Measurements from ENCODE around the gene ZDHHC18.

Gene ZDHHC18

GRCh38 chr1:26827106-26827604 is 667 bp downstream of the ZDHHC18 start:
- TF ChIP-seq, protein P1, sequence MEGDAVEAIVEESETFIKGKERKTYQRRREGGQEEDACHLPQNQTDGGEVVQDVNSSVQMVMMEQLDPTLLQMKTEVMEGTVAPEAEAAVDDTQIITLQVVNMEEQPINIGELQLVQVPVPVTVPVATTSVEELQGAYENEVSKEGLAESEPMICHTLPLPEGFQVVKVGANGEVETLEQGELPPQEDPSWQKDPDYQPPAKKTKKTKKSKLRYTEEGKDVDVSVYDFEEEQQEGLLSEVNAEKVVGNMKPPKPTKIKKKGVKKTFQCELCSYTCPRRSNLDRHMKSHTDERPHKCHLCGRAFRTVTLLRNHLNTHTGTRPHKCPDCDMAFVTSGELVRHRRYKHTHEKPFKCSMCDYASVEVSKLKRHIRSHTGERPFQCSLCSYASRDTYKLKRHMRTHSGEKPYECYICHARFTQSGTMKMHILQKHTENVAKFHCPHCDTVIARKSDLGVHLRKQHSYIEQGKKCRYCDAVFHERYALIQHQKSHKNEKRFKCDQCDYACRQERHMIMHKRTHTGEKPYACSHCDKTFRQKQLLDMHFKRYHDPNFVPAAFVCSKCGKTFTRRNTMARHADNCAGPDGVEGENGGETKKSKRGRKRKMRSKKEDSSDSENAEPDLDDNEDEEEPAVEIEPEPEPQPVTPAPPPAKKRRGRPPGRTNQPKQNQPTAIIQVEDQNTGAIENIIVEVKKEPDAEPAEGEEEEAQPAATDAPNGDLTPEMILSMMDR (IDR thresholded peaks at IDR 0.05; ENCODE audit: poor library complexity, severe bottlenecking) = no peak
- peak overlapping the region; percentile 69 for H3K4me3 ChIP-seq (ENCODE audit: severe bottlenecking)
- DNase-seq (ENCODE audit: low spot score) (no peak), ATAC-seq (ENCODE audit: low read depth) (no peak; the same call in 2 of the 3 replicates)
- H3K9me3 ChIP-seq (ENCODE audit: severe bottlenecking) = no peaks in the 10 kb centered on the region
- no peaks in the 10 kb centered on the region for H3K27me3 ChIP-seq (ENCODE audit: insufficient read depth, poor library complexity, severe bottlenecking)
- peaks cover 15% of the 10 kb centered on the region for H3K36me3 ChIP-seq (ENCODE audit: low read depth)
- peak overlapping the region; percentile 35 for H3K27ac ChIP-seq (ENCODE audit: poor library complexity, severe bottlenecking)
- H3K4me1 ChIP-seq (ENCODE audit: insufficient read depth, poor library complexity, severe bottlenecking) = no peaks in the 10 kb centered on the region

DNA sequence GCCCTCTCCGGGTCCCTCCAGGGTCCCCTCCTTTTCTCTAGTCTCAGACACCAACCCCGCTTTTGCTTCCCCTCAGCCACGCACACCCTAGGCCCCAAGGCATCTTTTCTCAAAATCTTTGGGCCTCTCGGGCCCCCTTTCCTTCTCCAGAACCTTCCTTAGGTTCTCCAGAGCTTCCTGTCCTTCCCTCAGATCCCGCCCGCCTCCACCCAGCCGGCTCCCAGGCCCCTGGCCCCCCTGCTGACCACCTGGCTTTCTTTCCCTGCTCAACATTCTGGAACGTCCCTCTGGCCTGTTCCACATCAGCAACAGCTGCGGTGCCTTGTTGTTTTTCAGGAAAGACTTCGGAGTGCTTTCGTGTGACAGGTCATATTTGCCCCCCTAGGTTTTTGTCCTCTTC is 1.2 kb downstream of the ZDHHC18 start:
- no peaks in the 10 kb centered on the region for H3K27me3 ChIP-seq (ENCODE audit: insufficient read depth, poor library complexity, severe bottlenecking)
- ATAC-seq (ENCODE audit: low read depth) = no peak; the same call in 2 of the 3 replicates
- peaks cover 20% of the 10 kb centered on the region for H3K36me3 ChIP-seq (ENCODE audit: low read depth)
- TF ChIP-seq, protein P1 (IDR thresholded peaks at IDR 0.05; ENCODE audit: poor library complexity, severe bottlenecking) = no peak
- DNase-seq (ENCODE audit: low spot score) = no peak
- no peak overlapping the region for H3K27ac ChIP-seq (ENCODE audit: poor library complexity, severe bottlenecking)
- no peaks in the 10 kb centered on the region for H3K4me1 ChIP-seq (ENCODE audit: insufficient read depth, poor library complexity, severe bottlenecking)
- peak overlapping the region; percentile 69 for H3K4me3 ChIP-seq (ENCODE audit: severe bottlenecking)
- no peaks in the 10 kb centered on the region for H3K9me3 ChIP-seq (ENCODE audit: severe bottlenecking)

DNA sequence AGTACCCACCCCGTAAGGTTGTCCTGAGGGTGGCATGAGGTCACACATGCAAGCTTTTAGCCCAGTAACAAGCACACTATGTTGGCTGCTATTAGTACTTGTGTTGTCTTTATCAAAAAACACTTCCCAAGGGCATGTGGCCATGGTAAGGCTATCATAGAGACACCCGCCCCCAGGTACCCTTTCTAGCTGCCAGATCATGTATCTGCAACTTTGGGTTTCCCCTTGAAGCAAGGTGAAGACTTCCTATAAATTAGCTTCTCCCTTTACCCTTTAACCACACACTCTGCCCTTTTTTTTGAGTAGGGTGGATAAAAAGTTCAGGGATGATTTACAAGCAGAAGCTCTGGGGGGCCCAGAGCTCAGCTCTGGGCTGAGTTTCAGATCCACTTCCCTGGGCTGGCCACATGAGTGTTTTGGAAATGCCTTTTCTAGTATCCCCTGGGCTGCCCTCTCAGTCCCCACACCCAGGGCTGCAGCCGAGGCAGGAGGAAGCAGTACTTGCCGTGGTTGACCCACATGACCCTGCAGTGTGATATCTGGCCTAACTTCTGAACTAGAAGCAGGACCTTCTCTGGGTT is 2.0 kb downstream of the ZDHHC18 start:
- Histone ChIP-seq H3K4me1 (ENCODE audit: insufficient read depth, poor library complexity, severe bottlenecking) (no peaks in the 10 kb centered on the region), H3K27ac (ENCODE audit: poor library complexity, severe bottlenecking) (no peak overlapping the region), H3K4me3 (ENCODE audit: severe bottlenecking) (no peak overlapping the region), H3K9me3 (ENCODE audit: severe bottlenecking) (no peaks in the 10 kb centered on the region), H3K36me3 (ENCODE audit: low read depth) (peaks cover 26% of the 10 kb centered on the region), H3K27me3 (ENCODE audit: insufficient read depth, poor library complexity, severe bottlenecking) (no peaks in the 10 kb centered on the region)
- no peak for ATAC-seq (ENCODE audit: low read depth)
- TF ChIP-seq, protein P1 (IDR thresholded peaks at IDR 0.05; ENCODE audit: poor library complexity, severe bottlenecking) = no peak
- no peak for DNase-seq (ENCODE audit: low spot score)

GRCh38 chr1:26829184-26829911 is 2.9 kb downstream of the ZDHHC18 start:
- DNase-seq (ENCODE audit: low spot score) = no peak
- TF ChIP-seq, protein P1 (IDR thresholded peaks at IDR 0.05; ENCODE audit: poor library complexity, severe bottlenecking) = no peak
- no peak for ATAC-seq (ENCODE audit: low read depth)
- no peaks in the 10 kb centered on the region for H3K27me3 ChIP-seq (ENCODE audit: insufficient read depth, poor library complexity, severe bottlenecking)
- no peaks in the 10 kb centered on the region for H3K4me1 ChIP-seq (ENCODE audit: insufficient read depth, poor library complexity, severe bottlenecking)
- H3K27ac ChIP-seq (ENCODE audit: poor library complexity, severe bottlenecking) = no peak overlapping the region
- H3K4me3 ChIP-seq (ENCODE audit: severe bottlenecking) = no peak overlapping the region
- peaks cover 26% of the 10 kb centered on the region for H3K36me3 ChIP-seq (ENCODE audit: low read depth)
- H3K9me3 ChIP-seq (ENCODE audit: severe bottlenecking) = no peaks in the 10 kb centered on the region

DNA sequence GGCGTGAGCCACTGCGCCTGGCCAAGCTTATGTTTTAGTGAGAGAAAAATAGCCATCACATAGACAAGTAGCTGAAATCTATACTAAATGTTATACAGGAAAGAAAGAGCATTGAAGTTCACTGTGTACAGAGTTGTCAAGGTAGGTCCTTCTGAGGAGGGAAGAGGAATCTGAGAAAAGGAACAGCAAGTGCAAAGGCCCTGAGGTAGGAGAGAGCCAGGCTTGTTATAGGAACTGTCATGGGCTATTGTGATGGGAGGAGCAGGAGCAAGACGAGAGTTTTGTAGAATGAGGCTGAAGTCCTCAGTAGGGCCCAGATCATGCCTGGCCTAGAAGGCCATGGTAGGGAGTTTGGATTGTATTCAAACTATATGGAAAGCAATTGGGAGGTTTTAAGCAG is 4.6 kb downstream of the ZDHHC18 start:
- TF ChIP-seq, protein P1 (IDR thresholded peaks at IDR 0.05; ENCODE audit: poor library complexity, severe bottlenecking) = no peak
- peaks cover 31% of the 10 kb centered on the region for H3K36me3 ChIP-seq (ENCODE audit: low read depth)
- no peak overlapping the region for H3K27ac ChIP-seq (ENCODE audit: poor library complexity, severe bottlenecking)
- H3K27me3 ChIP-seq (ENCODE audit: insufficient read depth, poor library complexity, severe bottlenecking) = no peaks in the 10 kb centered on the region
- H3K9me3 ChIP-seq (ENCODE audit: severe bottlenecking) = no peaks in the 10 kb centered on the region
- no peaks in the 10 kb centered on the region for H3K4me1 ChIP-seq (ENCODE audit: insufficient read depth, poor library complexity, severe bottlenecking)
- no peak overlapping the region for H3K4me3 ChIP-seq (ENCODE audit: severe bottlenecking)
- ATAC-seq (ENCODE audit: low read depth) = no peak
- no peak for DNase-seq (ENCODE audit: low spot score)
